ENCODE results near the gene ST8SIA3. TPM values are rescaled to one million over a fixed set of nuclear protein-coding genes. Genes with fewer than 3 reads are reported as not detected.

ST8SIA3 gene
- total and polyA plus RNA-seq, 9 of the 15 experiments (the other 6 are each of a cell fraction or from before 2014, with no cell fraction given): not detected

- no peaks in the 10 kb centered on the region for H3K79me2 ChIP-seq (ENCODE audit: control insufficient read depth, insufficient read depth, low read length)
- no peak overlapping the region for H3K4me2 ChIP-seq (ENCODE audit: insufficient read depth, low read length)
- H3K9me1 ChIP-seq (ENCODE audit: control insufficient read depth, insufficient read depth, low read length): no peaks in the 10 kb centered on the region
- intact Hi-C loops (cut with micrococcal nuclease): no loop called here
- DNase-seq (ENCODE audit: extremely low read depth in 1 of 4, low spot score in 3 of 4) (no peak), FAIRE-seq (no peak), ATAC-seq (no peak)
- H3K27ac ChIP-seq (ENCODE audit: extremely low read depth, low read depth, low read length): no peak overlapping the region
- H3K4me1 ChIP-seq (replicated peaks in 1 of 2; ENCODE audit: control insufficient read depth in 2 of 2, insufficient read depth in 2 of 2, low read length in 2 of 2): no peaks in the 10 kb centered on the region
- H3K9ac ChIP-seq (ENCODE audit: insufficient read depth in 1 of 2, low read depth in 2 of 2, low read length in 2 of 2): no peak overlapping the region
- no peak for TF ChIP-seq BCL6 (CRISPR knock-in tag; IDR thresholded peaks at IDR 0.05)
- TF ChIP-seq TFAM (CRISPR knock-in tag; conservative IDR thresholded peaks at IDR 0.05): no peak
- TF ChIP-seq ZNF184 (CRISPR knock-in tag; IDR thresholded peaks at IDR 0.05): no peak
- no peak for TF ChIP-seq ZNF644 (tag; IDR thresholded peaks at IDR 0.05; ENCODE audit: low read depth)
- no peak for TF ChIP-seq NR2F6 (CRISPR knock-in tag; IDR thresholded peaks at IDR 0.05)
- TF ChIP-seq NFIX (CRISPR knock-in tag; IDR thresholded peaks at IDR 0.05; ENCODE audit: low read depth): no peak
- no peak for TF ChIP-seq HMGXB4 (CRISPR knock-in tag; IDR thresholded peaks at IDR 0.05)
- TF ChIP-seq HMG20B (CRISPR knock-in tag; IDR thresholded peaks at IDR 0.05): no peak
- H3K27me3 ChIP-seq (ENCODE audit: control insufficient read depth in 2 of 2, insufficient read depth in 2 of 2, low read length in 2 of 2): no peaks in the 10 kb centered on the region
- no peak overlapping the region for H2AFZ ChIP-seq (ENCODE audit: low read depth, low read length)
- no peaks in the 10 kb centered on the region for H3K9me3 ChIP-seq (replicated peaks; ENCODE audit: control insufficient read depth, insufficient read depth, low read depth, low read length)
- H3K4me3 ChIP-seq: no peak overlapping the region
- in situ Hi-C loops (cut with MboI): no loop called here
- no peaks in the 10 kb centered on the region for H3K36me3 ChIP-seq (ENCODE audit: control insufficient read depth, insufficient read depth, low read length)
- H4K20me1 ChIP-seq (replicated peaks; ENCODE audit: control insufficient read depth, insufficient read depth, low read length): no peaks in the 10 kb centered on the region
- ChIA-PET POLR2A (no interaction called here), CTCF (ENCODE audit: low intra/inter-chr PET ratio) (no interaction called here)
- BruUV-seq (replicated peaks): no TSS peak
These were observed 57.3 kb downstream of the ST8SIA3 start for GRCh38 chr18:57409650-57410049.

Measured in K562 (cell line).